ENCODE measurements around the gene GET4. TPM values are rescaled to one million over a fixed set of nuclear protein-coding genes. Genes with fewer than 3 reads are reported as not detected.

The GET4 gene
- polyA plus RNA-seq, 1 of the 3 experiments (the other 2 are of a cell fraction) = 63.1 TPM

- POLR2A ChIA-PET = no interaction called here
- Histone ChIP-seq H4K20me1 (ENCODE audit: insufficient read depth) (no peaks in the 10 kb centered on the region), H2AFZ (ENCODE audit: low read depth) (no peak overlapping the region), H3K9ac (no peak overlapping the region), H3F3A (replicated peaks; ENCODE audit: insufficient read depth) (peaks cover 3% of the 10 kb centered on the region), H3K4me2 (no peak overlapping the region), H3K9me2 (no peaks in the 10 kb centered on the region), H3K4me1 (ENCODE audit: control insufficient read depth in 1 of 2, insufficient read depth in 2 of 2, low read depth in 1 of 2, low read length in 1 of 2) (peaks cover 0 to 17% of the 10 kb centered on the region in 2 experiments; a peak in 1 of 4 replicates), H3K27ac (ENCODE audit: low read depth in 2 of 2, low read length in 1 of 2) (no peak overlapping the region), H3K9me3 (no peaks in the 10 kb centered on the region), H3K4me3 (ENCODE audit: low read depth in 2 of 2, low read length in 1 of 2) (no peak overlapping the region), H3K36me3 (replicated peaks in 1 of 2; ENCODE audit: control insufficient read depth in 1 of 2, insufficient read depth in 2 of 2, low read length in 1 of 2) (no peaks in the 10 kb centered on the region), H3K27me3 (ENCODE audit: insufficient read depth) (no peaks in the 10 kb centered on the region), H3K79me2 (ENCODE audit: insufficient read depth) (no peaks in the 10 kb centered on the region)
- TF ChIP-seq REST (IDR thresholded peaks at IDR 0.05; ENCODE audit: low read depth, low read length) = no peak
- no peak for TF ChIP-seq USF2 (IDR thresholded peaks at IDR 0.05; ENCODE audit: borderline replicate concordance, low read depth, low read length)
- TF ChIP-seq FOXM1 (IDR thresholded peaks at IDR 0.05; ENCODE audit: low read depth) = no peak
- TF ChIP-seq USF1 (IDR thresholded peaks at IDR 0.05; ENCODE audit: borderline replicate concordance, low read depth) = no peak
- no peak for TF ChIP-seq CHD2 (IDR thresholded peaks at IDR 0.05; ENCODE audit: low read length, partially characterized antibody)
- TF ChIP-seq FOXJ3 (CRISPR knock-in tag; IDR thresholded peaks at IDR 0.05) = no peak
- no peak for TF ChIP-seq ELF1 (IDR thresholded peaks at IDR 0.05)
- TF ChIP-seq FOSL2 (IDR thresholded peaks at IDR 0.05; ENCODE audit: borderline replicate concordance, low read depth) = no peak
- no peak for TF ChIP-seq MEF2A (IDR thresholded peaks at IDR 0.05; ENCODE audit: borderline replicate concordance, low read depth)
- WGBS (ENCODE audit: low lambda C conversion rate) = 91% methylated on average over 19 of the region's 19 CpGs
- CTCF ChIA-PET = interaction anchor here (1.0 to 4.7 kb wide), 8 partner anchors 11 to 265 kb away, joined by 3 to 99 read pairs (median 14); partner anchors contain the start of genes ADAP1 and GPR146
- DNase-seq = no peak
These were observed 34.6 kb downstream of the GET4 start for GRCh38 chr7:910931-911431.

- H2AFZ ChIP-seq (ENCODE audit: low read depth) = no peak overlapping the region
- H3K9me3 ChIP-seq = no peaks in the 10 kb centered on the region
- H3K36me3 ChIP-seq (replicated peaks in 1 of 2; ENCODE audit: control insufficient read depth in 1 of 2, insufficient read depth in 2 of 2, low read length in 1 of 2) = no peaks in the 10 kb centered on the region
- no peak overlapping the region for H3K4me3 ChIP-seq (ENCODE audit: low read depth in 2 of 2, low read length in 1 of 2)
- no peak overlapping the region for H3K4me2 ChIP-seq
- peaks cover 7% of the 10 kb centered on the region for H3F3A ChIP-seq (replicated peaks; ENCODE audit: insufficient read depth)
- H4K20me1 ChIP-seq (ENCODE audit: insufficient read depth) = no peaks in the 10 kb centered on the region
- POLR2A ChIA-PET = no interaction called here
- H3K9me2 ChIP-seq = no peaks in the 10 kb centered on the region
- no peaks in the 10 kb centered on the region for H3K27me3 ChIP-seq (ENCODE audit: insufficient read depth)
- H3K79me2 ChIP-seq (ENCODE audit: insufficient read depth) = no peaks in the 10 kb centered on the region
- CTCF ChIA-PET = interaction anchor here (1.6 to 2.3 kb wide), 2 partner anchors 81 to 153 kb away, joined by 5 to 11 read pairs; no protein-coding TSS in a partner anchor
- no peak overlapping the region for H3K9ac ChIP-seq
- DNase-seq = no peak
- TF ChIP-seq CHD2 (IDR thresholded peaks at IDR 0.05; ENCODE audit: low read length, partially characterized antibody) (no peak), FOSL2 (IDR thresholded peaks at IDR 0.05; ENCODE audit: borderline replicate concordance, low read depth) (no peak), NFIC (IDR thresholded peaks at IDR 0.05; ENCODE audit: borderline replicate concordance) (no peak), PBX3 (IDR thresholded peaks at IDR 0.05) (no peak), MXI1 (IDR thresholded peaks at IDR 0.05; ENCODE audit: low read depth, low read length) (no peak), SIN3A (IDR thresholded peaks at IDR 0.05; ENCODE audit: borderline replicate concordance, low read depth, low read length) (no peak), RCOR1 (IDR thresholded peaks at IDR 0.05; ENCODE audit: low read length) (no peak)
- WGBS (ENCODE audit: low lambda C conversion rate) = 87% methylated on average over 33 of the region's 41 CpGs
- peaks cover 0 to 25% of the 10 kb centered on the region in 2 experiments; a peak in 1 of 4 replicates for H3K4me1 ChIP-seq (ENCODE audit: control insufficient read depth in 1 of 2, insufficient read depth in 2 of 2, low read depth in 1 of 2, low read length in 1 of 2)
- H3K27ac ChIP-seq (ENCODE audit: low read depth in 2 of 2, low read length in 1 of 2) = no peak overlapping the region
These were observed 35.6 kb downstream of the GET4 start for GRCh38 chr7:911791-912480.
